AG04450 (cell line): Measurements from ENCODE around the gene CMTM7. TPM values are rescaled to one million over a fixed set of nuclear protein-coding genes. Genes with fewer than 3 reads are reported as not detected.

Experiments used
- CTCF ChIA-PET: fragments of 300-600, 350-600 bp; formaldehyde crosslinking; extraction: SDS; loops from one replicate; lab custom pipeline; 2022; ENCODE audit warnings: antibody characterized with exemption, inconsistent platforms; lab: Charles Lee
- POLR2A ChIA-PET: fragments of 350-600 bp; formaldehyde crosslinking; extraction: SDS; loops from one replicate; lab custom pipeline; 2021; ENCODE audit warnings: antibody characterized with exemption, inconsistent platforms; lab: Yijun Ruan, JAX
- DNase-seq: peaks from one replicate; pipeline ENCODE4 v3.0.0-alpha.2; 2011; ENCODE audit warnings: low read depth, low spot score
- H3K27ac ChIP-seq: one replicate; pipeline ENCODE4 v1.5.1; 2012; ENCODE audit warnings: low read depth, low read length, control low read depth
- H3K27me3 ChIP-seq: one replicate; pipeline ENCODE4 v1.6.0; 2012; ENCODE audit warnings: low read length; ENCODE audit not compliant: control insufficient read depth, insufficient read depth
- H3K4me3 ChIP-seq: 2 replicates; pipeline ENCODE4 v1.5.1; 2011; ENCODE audit warnings: mild to moderate bottlenecking, low read depth, low read length, control low read depth
- H3K9me3 ChIP-seq: 2 replicates; pipeline ENCODE4 v1.5.1; 2012; ENCODE audit warnings: low read length; ENCODE audit not compliant: control insufficient read depth, insufficient read depth
- CTCF ChIP-seq: IDR thresholded peaks from 2 replicates; pipeline ENCODE4 v1.5.1; 2011; ENCODE audit warnings: low read depth, low read length, control low read depth, inconsistent platforms
- polyA plus RNA-seq: library from polyadenylated mRNA; depleted of rRNA; stranded (reverse); fragments of >200 nt; gene quantifications from 2 replicates; pipeline ENCODE4 v1.2.3, GENCODE V29; 2011

Gene CMTM7
- polyA plus RNA-seq, 1 experiment, result 17.3 TPM

- Histone ChIP-seq H3K27me3 (no peaks in the 10 kb centered on the region), H3K27ac (no peak overlapping the region), H3K9me3 (no peaks in the 10 kb centered on the region), H3K4me3 (no peak overlapping the region)
- POLR2A ChIA-PET, result no interaction called here
- CTCF ChIA-PET, result interaction anchor here (0.5 kb wide), 1 partner anchor 36 kb away, joined by 3 read pairs; no protein-coding TSS in a partner anchor
- no peak for TF ChIP-seq CTCF
- DNase-seq, result no peak
Observed at GRCh38 chr3:32430900-32431299, 39.2 kb downstream of the CMTM7 start.

GRCh38 chr3:32431481-32431880, 39.8 kb downstream of the CMTM7 start:
- DNase-seq, result no peak
- no peak for TF ChIP-seq CTCF
- H3K4me3 ChIP-seq, result no peak overlapping the region
- H3K27ac ChIP-seq, result no peak overlapping the region
- H3K9me3 ChIP-seq, result no peaks in the 10 kb centered on the region
- CTCF ChIA-PET, result interaction anchor here (0.5 kb wide), 1 partner anchor 35 kb away, joined by 3 read pairs; no protein-coding TSS in a partner anchor
- POLR2A ChIA-PET, result no interaction called here
- H3K27me3 ChIP-seq, result no peaks in the 10 kb centered on the region

GRCh38 chr3:32432045-32432710, 40.5 kb downstream of the CMTM7 start:
- ChIA-PET POLR2A (no interaction called here), CTCF (interaction anchor here (0.6 kb wide), 1 partner anchor 58 kb away, joined by 3 read pairs; no protein-coding TSS in a partner anchor)
- no peak overlapping the region for H3K4me3 ChIP-seq
- no peaks in the 10 kb centered on the region for H3K9me3 ChIP-seq
- DNase-seq, result no peak
- no peaks in the 10 kb centered on the region for H3K27me3 ChIP-seq
- TF ChIP-seq CTCF, result no peak
- no peak overlapping the region for H3K27ac ChIP-seq

- no peak for DNase-seq
- CTCF ChIA-PET, result interaction anchor here (0.6 kb wide), 1 partner anchor 58 kb away, joined by 3 read pairs; no protein-coding TSS in a partner anchor
- POLR2A ChIA-PET, result no interaction called here
Observed at GRCh38 chr3:32432711-32433530, 41.3 kb downstream of the CMTM7 start.

More at GRCh38 chr3:32432711-32433530, 41.3 kb downstream of the CMTM7 start:
- no peak for TF ChIP-seq CTCF
- Histone ChIP-seq H3K27ac (no peak overlapping the region), H3K9me3 (no peaks in the 10 kb centered on the region), H3K4me3 (no peak overlapping the region), H3K27me3 (no peaks in the 10 kb centered on the region)
